ENCODE measurements around the gene MOV10L1.
"Not testable (repeated sequence)": the region's sequence is repeated elsewhere in the genome, so short reads cannot be mapped to it uniquely, and the experiment has no call there.

The MOV10L1 gene

DNA sequence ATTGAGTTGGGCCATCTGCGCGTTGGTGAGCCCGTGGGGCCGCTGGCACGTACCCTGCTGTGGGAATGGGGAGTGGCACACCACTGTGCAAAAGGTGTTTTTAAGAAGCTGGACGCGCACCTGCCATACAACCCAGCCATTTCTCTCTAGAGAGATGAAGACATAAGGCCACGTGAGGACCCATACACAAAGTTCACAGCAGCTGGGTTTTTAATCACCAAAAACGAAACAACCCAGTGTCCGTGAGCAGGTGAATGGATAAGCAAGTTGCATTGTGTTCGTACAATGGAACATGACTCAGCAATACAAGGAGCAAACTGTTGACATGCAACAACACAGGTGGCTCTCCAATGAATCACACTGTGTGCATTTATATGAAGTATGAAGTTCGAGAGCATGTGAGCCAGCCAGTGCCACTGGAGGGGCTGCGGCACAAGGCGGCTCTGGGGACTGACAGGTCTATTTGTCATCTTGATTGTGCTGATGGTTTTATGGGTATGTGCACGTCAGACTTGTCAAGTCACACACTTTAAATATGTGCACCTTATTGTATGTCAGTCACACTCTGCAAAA is 50.1 kb downstream of the MOV10L1 start:
- no peak for FAIRE-seq

DNA sequence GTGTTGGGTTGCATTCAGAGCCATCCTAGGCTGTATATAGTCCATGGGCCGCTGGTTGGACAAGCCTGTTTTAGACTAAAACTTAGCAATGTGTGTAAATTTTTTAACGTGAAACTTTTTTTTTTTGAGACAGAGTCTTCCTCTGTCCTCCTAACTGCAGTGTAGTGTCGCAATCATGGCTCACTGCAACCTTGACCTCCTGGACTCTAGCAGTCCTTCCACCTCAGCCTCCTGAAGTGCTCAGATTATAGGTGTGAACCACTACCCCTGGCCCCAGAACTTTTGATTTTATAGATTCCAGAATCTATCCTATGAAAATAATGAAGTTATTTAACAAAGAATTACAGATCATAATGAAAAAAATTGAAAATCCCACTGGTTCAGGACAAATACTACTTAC is 50.8 kb downstream of the MOV10L1 start:
- FAIRE-seq = no peak

DNA sequence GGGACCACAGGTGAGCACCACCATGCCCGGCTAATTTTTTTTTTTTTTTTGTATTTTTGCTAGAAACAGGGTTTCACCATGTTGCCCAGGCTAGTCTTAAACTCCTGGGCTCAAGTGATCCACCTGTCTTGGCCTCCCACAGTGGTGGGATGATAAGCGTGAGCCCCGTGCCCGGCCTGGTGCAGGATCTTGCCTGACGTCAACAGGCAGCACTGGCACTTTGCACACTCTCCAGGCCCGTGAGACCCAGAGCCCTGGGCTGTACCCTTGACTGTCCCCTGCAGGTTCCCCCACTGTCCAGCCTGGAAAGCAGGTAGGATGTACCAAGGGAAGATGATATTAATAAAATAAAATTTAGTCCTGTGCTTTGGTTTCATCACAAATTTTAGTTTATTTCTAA is 51.7 kb downstream of the MOV10L1 start:
- FAIRE-seq = no peak

DNA sequence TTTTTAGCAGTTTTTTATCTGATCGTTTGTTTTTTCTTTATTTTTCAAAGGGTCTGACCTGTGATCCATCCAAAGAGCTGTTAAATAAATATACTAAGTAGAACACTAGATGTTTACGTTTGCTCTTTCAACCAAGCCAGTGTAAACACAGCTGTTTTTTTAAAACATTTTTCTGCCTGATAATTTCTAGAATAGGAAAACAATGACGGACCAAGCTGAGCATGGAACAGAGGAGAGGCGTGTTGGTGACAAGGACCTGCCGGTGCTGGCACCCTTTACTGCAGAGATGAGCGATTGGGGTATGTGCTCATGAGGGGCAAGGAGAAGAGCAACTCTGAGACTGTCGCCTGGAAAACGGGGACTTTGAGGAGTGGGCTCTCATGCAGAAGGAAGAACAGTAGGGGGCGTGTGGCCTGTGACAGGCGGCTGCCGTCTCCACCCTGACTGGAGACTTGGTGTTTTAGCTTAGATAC is 52.1 kb downstream of the MOV10L1 start:
- no peak for FAIRE-seq

DNA sequence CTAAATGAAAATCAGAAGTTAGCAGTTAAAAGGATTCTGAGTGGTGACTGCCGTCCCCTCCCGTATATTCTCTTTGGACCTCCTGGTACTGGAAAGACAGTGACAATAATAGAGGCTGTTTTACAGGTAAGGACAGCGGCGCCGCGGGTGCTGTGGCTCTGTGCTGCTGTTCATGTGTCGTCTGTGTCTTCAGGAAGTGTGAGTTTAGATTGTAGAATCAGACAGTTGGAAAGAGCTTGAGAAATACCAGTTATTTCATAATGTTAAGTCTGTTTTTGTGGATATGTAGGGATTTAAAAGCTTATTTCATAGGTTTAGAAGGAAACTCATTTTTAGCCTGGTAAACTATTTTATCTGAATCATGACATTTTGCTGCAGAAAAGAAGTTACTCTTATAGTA is 53.3 kb downstream of the MOV10L1 start:
- no peak for FAIRE-seq

DNA sequence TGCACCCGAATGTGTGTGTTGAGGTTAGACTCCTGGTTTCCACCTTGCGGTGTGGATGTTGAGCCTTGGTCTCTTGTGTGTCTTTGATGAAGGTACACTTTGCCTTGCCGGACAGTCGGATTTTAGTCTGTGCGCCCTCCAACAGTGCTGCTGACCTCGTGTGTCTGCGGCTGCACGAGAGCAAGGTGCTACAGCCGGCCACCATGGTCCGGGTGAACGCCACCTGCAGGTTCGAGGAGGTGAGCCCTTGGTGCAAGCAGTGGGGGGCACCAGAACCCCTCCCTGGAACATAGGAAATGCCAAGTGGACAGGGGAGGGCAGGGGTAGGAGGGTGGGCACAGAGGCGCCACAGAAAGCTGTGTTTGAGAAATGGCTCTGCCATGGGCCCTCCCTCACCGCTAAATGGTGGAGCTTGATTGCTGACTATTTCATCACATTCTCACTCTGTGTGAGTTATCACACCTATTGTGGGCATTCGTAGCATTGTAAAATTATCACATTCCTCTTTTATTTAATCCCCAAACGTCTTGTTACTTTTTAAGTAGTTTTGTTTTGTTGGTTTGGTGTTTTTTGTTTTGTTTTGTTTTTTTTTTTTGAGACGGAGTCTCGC is 54.3 kb downstream of the MOV10L1 start:
- FAIRE-seq = no peak

DNA sequence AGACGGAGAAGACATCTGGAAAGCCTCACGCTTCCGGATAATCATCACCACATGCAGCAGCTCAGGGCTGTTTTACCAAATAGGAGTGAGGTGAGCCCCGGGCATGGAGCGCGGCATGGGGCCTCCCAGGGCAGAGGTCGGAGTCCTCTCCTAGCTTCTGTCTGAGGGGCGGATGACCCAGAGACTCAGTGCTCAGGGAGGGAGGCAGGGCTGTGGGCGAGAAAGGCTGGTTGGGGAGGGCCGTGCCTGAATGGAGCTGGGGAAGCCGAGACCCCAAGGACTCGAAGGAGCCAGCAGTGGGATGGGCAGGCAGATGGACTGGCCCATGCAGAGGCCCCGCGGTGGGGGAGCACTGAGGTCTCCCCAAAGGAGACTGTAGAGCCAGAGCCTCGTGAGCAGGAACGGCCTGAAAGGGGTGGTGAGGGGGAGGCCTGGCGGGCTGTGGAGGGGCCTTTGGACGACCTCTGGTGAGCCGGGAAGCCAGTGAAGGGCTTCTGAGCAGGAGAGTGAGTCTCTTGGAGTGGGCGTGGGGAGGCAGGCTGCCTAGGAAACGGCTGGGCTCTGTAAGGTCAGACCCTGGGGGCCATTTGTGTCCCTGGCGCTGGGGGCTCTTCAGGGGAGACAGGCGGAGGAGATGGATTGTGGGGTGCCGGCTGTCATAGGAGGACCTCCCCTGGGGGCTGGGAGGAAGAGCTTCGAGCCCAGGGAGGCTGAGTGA is 56.1 kb downstream of the MOV10L1 start:
- no peak for FAIRE-seq

DNA sequence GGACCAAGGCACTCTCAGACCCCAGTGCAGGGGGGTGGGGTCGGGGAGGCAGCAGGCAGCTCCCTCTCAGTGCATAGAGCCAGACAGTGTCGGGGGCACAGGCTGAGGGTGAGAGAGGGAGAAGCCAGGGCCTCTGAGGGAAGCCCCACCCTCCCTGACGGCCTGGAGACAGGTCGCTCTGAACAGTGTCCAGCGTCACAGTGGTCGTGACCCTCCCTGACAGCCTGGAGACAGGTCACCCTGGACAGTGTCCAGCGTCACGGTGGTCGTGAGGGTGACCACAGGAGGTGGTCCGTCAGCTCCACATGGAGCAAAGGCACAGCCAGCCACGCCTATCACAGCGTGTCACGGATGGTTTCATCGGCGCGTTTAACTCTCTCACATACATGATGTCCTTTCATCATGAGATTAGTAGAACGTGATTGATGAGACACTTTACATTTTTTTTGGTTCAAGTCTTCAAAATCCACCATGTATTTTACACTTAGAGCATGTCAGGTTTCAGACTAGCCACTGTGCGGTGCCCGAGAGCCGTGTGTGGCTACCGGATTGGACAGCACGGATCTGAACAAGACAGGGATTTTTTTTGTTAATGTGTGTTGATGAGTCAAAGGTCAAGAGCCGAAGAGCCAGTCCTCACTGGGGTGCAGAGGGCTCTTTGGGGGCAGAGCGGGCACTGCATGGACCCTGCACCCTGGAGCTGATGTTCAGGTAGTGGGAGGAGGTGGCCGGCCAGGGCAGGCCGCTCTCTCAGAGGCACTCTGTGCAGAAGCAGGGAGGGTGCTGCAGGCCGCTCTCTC is 56.8 kb downstream of the MOV10L1 start:
- FAIRE-seq = peak; percentile 80

DNA sequence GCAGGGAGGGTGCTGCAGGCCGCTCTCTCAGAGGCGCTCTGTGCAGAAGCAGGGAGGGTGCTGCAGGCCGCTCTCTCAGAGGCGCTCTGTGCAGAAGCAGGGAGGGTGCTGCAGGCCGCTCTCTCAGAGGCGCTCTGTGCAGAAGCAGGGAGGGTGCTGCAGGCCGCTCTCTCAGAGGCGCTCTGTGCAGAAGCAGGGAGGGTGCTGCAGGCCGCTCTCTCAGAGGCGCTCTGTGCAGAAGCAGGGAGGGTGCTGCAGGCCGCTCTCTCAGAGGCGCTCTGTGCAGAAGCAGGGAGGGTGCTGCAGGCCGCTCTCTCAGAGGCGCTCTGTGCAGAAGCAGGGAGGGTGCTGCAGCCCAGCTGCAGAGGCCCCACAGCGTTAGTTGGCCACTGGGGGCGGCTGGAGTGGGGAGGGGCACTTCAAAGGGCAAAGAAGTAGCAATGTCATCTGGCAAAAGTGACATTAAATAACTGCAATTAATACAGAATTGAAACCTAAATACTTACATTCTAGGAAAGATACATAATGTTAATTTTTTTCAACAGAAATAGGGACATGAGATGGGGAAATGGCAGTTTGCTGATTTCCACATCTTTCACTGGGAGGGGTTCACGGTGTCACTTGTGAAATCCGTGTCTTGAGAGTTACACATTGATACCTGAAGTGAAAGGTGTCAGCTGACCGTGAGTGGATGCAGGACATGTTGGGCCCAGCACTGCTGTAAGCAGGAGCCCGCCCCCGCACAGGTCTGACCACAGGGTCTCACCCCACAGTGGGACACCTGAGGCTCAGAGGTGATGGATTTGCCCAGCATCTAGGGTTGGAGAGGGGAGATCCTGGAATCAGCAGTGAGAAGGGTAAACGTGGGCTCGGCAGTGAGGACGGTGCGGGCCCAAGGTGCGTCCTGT is 57.7 kb downstream of the MOV10L1 start:
- FAIRE-seq = not testable (repeated sequence)

DNA sequence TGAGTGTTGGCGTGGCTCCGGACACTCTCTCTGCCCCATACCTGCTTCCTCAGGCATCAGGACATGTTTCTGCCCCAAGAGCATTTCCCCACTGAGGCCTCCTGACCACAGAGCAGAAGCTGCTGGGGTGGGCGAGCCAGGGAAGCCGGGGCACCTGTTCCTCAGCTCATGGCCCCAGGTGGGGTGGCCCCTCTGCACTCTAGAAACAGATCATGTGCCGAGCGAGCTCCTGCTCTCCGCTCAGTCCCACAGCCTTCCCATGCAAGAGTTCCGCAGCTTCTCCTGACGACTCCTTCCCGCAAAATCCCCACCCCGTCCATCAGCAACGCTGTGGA is 58.3 kb downstream of the MOV10L1 start:
- FAIRE-seq = no peak

DNA sequence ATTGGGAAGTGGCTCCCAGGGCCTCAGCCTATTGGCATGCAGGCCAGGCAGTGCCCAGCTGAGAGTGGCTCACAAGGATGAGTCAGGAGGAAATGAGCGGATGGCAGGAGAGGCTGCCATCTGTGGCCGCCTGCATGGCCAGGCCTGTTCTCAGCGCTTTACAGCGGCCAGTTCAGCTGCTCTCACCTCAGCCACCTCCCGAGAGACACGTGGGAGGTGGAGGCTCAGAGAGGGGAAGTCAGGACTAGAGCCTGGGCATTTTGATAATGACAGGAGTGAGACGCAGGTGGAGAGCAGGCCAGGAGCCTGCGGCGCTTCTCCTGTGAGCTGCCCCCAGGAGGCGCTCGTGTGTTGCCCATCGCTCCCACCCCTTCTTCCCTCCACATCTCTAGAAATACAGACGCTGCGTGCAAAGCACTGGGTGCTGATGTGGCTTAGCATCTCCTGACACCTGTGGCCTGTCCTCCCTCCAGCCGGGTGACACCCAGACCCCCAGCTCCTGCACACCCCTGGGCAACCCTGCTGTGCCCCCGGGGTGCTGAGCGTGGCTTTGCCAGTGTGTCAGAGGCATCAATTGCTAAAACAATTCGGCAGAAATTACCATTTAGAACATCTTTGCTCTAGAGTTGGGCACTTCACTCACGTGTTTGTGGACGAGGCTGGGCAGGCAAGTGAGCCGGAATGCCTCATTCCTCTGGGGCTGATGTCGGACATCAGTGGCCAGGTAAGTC is 59.4 kb downstream of the MOV10L1 start:
- FAIRE-seq = peak; percentile 21

DNA sequence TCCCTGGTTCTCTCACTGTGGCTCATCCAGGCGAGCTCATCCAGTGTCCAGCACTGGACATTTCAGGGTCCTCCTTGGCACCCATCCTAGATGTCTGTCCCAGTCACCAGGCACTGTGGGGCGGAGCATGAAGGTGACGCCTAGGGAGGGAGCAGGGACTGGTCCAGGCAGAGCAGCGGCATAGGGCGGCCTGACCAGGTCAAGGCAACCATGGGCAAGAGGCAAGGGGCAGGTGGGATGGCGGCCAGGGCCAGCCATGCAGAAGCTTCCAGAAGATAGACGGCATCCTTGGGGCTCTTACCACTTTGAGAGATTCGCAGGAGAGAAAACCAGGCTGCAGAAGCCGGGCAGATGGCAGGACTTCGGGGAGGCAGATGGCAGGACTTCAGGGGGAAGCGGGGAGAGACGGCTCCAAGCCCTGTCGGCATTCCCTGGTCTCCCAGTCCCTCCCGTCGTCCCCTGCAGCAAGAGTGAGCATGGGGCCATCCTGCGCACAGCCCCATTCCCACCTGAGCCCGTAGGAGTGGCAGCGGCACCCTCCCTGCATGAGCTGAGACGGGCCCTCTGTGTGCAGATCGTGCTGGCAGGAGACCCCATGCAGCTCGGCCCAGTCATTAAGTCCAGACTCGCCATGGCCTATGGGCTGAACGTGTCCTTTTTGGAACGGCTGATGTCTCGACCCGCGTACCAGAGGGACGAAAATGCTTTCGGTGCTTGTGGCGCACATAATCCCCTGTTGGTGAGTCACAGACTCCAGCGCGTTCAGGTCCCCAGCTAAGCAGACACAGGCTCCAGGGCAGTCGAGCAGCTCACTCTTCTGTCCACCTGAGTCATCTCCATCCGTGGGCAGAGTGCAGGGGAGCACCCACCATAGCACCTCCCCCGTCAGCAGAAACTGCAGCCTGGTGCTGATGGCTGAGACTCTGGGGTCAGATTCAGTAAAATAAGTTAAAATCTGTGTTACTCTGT is 60.6 kb downstream of the MOV10L1 start:
- no peak for FAIRE-seq

DNA sequence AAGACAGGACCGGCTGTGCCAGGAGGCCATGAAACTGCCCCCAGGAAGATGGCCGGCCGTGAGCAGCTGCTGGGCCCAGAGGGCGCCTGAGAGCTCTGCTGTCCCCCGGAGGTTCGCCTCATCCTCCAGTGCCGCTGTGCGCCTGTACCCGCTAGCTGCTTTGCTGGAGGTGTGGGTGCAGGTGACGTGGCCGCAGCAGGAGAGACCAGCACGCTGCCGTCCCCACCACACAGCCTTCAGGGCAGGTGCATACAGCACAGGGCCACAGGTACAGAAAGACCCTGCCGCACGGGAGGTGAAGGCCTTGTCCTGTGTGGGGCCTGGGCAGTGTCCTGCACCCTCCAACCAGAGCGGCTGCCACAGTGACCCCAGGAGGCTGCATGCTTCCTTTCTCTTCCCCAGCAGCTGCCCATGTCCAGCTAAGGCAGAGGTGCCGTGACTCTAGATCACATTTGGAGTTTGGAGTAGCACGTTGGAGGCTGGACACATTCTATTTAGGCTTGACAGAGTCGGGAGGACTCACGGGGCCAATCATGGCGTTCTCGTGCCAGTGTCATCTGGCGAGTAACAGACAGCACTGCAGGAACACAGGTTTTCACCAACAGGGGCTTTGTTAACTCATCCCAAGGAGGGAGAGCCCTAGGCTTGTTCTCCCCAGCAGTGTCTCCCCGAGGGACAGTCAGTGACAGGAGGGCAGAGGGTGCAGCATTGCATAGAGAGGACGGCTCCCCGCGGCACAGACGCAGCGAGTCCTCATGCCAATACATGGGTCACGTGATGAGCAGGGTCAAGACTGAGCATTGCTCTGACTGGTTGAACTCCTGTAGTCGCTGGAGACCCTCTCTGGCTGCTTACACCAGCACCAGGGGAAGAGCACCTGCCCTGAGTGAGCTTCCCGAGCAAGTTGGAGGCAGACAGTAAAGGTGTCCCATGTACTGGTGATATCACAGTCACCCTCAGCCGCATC is 62.0 kb downstream of the MOV10L1 start:
- no peak for FAIRE-seq

DNA sequence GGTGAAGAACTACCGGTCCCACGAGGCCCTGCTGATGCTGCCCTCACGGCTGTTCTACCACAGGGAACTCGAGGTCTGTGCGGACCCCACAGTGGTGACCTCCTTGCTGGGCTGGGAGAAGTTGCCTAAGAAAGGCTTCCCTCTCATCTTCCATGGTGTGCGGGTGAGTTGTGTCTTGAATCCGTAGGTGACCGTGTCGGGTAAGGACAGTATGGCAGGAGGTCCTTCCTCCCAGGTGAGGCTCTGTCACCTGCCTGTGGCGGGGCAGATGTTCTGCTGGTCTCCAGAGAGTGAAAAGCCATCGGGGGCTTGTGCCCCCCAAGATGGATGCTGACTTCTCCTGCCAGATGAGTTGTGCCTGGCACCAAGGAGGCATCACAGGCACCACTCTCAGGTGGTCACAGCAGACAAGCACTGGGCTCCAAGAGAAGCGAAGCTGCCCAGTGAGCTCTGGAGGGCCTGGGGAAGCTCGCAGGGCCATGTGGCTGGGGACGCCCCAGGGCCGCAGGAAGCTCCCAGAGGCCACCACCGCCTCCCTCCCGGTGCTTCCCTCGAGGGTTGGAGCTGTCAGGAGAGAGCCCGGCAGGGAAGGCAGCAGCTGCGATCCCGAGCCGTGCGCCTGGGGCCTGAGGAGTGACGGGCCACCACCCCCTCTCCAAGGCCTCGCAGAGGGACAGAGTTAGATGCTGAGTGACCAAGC is 63.4 kb downstream of the MOV10L1 start:
- FAIRE-seq = no peak

DNA sequence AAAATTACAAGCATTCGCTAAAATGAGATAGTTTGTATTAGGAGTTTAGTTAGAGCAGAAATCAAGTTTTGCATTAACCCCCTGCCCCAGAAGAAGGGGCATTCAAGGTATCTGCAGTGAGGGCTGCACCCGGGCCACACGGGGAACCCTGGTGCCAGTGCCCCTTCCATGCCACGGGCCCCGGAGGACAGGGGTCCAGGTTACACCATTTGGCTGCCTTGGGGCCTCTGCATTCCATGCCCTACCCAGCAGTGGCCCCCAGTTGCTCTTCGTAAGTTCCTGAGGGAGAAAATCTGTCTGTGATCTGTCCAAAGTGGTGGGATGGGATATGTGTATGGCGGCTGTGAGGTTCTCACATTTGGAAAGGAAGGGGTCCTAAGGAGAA is 63.9 kb downstream of the MOV10L1 start:
- FAIRE-seq = no peak

DNA sequence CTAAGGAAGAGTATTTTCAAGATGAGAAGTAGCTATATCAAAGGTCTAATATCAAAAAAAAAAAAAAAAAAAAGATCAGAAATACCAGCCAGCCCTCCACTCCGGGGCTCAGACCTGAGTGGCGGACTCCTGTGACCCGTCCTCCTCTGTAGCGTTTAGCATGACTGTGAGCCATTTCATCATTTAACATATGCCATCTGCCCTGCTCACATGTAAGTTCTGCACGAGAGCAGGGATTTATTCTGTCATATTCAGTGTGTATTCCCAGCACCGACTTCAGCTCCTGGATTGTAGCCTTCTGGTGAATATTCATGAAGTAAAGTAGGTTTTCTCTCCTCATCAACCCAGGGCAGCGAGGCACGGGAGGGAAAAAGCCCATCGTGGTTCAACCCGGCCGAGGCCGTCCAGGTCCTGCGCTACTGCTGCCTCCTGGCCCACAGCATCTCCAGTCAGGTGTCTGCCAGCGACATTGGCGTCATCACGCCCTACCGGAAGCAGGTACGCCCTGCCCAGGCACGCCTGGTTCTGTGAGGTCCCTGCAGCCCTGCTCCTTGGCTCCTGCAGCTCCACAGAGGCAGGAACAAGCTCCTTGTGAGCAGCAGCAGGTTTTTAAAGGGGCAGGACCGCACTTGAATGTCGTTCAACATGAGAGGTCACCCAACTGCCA is 68.0 kb downstream of the MOV10L1 start:
- FAIRE-seq = no peak

DNA sequence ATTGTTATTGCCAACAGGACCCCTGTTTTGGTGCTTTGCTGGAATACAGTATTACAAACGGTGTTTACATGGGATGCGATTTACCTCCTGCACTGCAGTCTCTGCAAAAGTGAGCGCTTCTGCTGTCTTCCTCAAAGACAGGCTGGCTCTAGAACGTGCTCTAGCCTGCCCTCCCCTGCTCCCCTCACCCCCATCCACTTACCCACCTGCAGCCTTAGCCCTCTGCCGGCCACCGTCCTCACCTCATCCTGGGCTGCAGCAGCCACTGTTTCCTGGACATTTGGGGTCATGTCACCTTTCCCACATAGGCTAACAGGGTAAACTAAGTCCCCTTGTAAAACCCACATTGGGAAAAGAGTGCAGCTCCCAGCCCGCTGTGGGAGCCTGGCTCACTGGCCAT is 71.1 kb downstream of the MOV10L1 start:
- no peak for FAIRE-seq
